OCI-M2 (cell line): ENCODE data around the gene VAX1.
"Not testable (repeated sequence)": the region's sequence is repeated elsewhere in the genome, so short reads cannot be mapped to it uniquely, and the experiment has no call there.

Experiments used
- DNase-seq: peaks from one replicate; lab custom pipeline; 2025; ENCODE audit not compliant: unreplicated experiment; lab: John Stamatoyannopoulos, UW

VAX1 gene

GRCh38 chr10:117136391-117136975, 1.6 kb downstream of the VAX1 start:
- DNase-seq: no peak

- no peak for DNase-seq
Measured at GRCh38 chr10:117135480-117136140, 2.5 kb downstream of the VAX1 start.

GRCh38 chr10:117135026-117135372, 3.1 kb downstream of the VAX1 start:
- no peak for DNase-seq

- DNase-seq: no peak
Measured at GRCh38 chr10:117134306-117135025, 3.6 kb downstream of the VAX1 start.

- DNase-seq: no peak
Measured at GRCh38 chr10:117134056-117134305, 4.1 kb downstream of the VAX1 start.

- no peak for DNase-seq
Measured at GRCh38 chr10:117133273-117134055, 4.6 kb downstream of the VAX1 start.

GRCh38 chr10:117132751-117133231, 5.3 kb downstream of the VAX1 start:
- DNase-seq: no peak

- DNase-seq: no peak
Measured at GRCh38 chr10:117131376-117132327, 6.4 kb downstream of the VAX1 start.

- no peak for DNase-seq
Measured at GRCh38 chr10:117130862-117131375, 7.2 kb downstream of the VAX1 start.

- no peak for DNase-seq
Measured at GRCh38 chr10:117130346-117130745, 7.7 kb downstream of the VAX1 start.

GRCh38 chr10:117126645-117127044, 11.4 kb downstream of the VAX1 start:
- DNase-seq: not testable (repeated sequence)

- DNase-seq: no peak
Measured at GRCh38 chr10:117126034-117126433, 12.0 kb downstream of the VAX1 start.

- DNase-seq: no peak
Measured at GRCh38 chr10:117112220-117112619, 25.9 kb downstream of the VAX1 start.

- no peak for DNase-seq
Measured at GRCh38 chr10:117107238-117107637, 30.8 kb downstream of the VAX1 start.

GRCh38 chr10:117096599-117097201, 41.4 kb downstream of the VAX1 start:
- DNase-seq: no peak

GRCh38 chr10:117094856-117095255, 43.2 kb downstream of the VAX1 start:
- DNase-seq: no peak

- no peak for DNase-seq
Measured at GRCh38 chr10:117092386-117092785, 45.7 kb downstream of the VAX1 start.

GRCh38 chr10:117090834-117091233, 47.2 kb downstream of the VAX1 start:
- DNase-seq: no peak

- no peak for DNase-seq
Measured at GRCh38 chr10:117087521-117087920, 50.5 kb downstream of the VAX1 start.

- DNase-seq: no peak
Measured at GRCh38 chr10:117086546-117086945, 51.5 kb downstream of the VAX1 start.
